Measurements from ENCODE around the gene CST7.

Gene CST7

DNA sequence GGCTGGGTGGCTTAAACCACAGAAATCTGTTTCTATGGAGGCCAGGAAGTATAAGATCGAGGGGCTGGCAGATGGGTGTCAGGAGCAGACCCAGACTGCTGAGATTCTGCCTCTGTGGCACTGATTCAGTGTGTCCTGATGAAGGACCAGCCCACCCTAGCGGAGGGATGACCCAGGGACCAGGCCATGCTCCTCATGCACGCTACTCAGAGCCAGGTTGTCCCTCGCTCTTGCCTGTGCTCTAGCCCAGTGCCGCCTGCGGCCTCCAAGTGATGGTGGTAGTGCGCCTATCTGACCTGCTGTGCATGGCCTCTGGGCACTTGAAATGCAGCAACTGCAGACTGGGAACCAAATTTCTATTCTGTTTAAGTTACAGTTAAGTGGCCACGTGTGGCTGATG is 56.6 kb downstream of the CST7 start:
- DNase-seq = peak; percentile 30

DNA sequence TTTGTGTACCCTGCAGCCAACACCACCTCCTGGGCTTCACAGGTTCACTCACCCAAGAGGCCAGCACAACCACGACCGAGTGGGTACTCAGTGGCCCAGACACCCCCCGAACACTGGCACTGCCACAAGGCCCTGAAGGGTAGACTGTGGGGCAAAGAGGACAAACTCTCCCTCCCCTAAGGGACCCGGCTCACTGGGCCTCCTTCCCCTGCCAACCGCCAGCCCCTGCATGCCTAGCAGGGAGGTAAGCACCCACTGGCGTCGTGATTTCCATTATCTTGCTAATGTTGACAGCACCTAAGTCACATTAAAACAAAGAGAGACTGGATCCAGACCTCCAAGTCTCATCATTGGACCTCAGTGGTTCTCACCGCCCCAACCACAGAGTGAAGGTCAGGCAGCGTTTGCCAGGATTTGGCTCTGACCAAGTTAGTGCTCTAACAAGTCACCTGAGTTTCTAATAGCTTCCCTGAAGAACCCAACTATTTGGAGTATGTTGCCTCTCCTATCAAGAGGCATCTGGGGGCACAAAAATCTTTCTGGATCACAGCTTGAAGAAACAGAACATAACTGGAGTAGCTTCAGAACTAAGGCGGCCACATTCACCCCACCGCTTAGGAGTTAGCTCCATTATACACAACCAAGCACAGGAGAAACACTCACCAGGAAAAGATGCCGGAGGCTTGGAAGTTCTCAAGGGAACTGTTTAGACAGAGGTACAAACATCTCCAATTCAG is 57.5 kb downstream of the CST7 start:
- DNase-seq = peak; percentile 19

DNA sequence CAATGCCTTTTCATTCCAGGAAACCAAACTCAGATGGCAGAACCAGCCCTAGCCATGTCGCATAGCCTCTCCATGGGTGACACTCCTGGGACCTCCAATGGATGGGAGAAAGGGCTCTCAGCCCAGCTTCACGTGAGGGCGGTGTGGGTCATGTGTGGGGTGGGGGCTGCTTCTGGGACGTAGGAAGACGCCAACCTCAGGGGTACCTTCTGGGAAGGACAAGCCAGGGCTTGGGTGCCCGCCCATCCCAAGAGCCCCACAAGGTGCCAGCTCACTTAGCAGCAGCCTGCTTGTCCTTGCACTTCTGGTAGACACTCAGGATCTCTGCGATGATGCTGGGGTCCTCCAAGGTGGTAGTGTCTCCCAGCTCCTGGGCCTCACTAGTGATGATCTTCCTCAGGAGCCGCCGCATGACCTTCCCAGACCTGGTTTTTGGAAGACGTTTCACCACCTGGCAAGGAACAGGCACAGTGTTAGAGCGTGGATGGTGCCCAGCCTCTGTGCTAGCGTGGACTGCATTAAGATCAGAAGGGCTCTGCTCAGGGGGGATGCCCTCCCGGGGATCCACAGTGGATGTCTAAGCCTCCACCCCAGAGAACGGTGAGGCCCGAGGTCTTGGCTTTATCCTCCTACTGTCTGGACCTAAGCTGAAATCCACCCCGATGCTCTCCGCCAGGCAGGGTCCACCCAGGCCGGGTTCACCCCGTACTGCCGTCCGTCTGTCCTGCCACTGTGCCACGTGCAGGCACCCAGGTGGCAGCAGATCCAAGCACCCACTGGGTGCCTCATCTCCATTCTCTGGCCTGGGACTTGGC is 58.6 kb downstream of the CST7 start:
- peak; percentile 50 for DNase-seq

DNA sequence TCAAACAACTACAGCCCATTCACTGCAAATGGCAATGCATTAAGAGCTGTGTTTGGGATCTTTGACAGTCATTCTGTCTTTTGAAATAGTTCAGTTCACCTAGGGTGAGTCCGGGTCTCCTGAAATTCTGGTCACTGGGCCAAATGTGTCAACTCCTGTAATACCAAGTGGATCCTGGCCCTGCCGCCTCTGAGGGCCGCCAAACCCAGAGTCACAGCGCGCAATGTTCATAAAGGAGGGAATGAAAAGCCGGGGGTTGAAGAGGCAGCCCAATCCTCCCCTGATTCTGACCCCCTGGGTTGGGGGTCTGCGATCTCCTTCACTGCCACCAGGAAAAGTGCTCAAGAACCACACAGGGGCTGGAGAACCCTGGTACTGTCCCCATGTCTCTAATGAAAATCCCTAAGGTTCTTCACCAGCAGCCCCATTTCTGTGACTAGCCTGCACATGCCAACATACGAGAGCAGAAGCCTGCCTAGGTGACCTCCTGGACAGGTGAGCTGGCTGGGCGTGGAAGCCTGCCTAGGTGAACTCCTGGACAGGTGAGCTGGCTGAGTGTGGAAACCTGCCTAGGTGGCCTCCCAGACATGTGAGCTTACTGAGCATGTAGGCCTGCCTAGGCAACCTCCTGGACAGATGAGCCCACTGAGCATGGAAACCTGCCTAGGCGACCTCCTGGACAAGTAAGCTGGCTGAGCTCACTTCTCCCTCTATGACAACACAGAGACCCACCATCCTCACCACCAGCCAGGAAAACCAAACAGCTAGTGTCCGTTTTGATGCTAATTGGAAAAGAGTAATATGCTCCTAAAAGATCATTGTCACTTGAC is 59.5 kb downstream of the CST7 start:
- DNase-seq = peak; percentile 38

All from activated CD8-positive, alpha-beta memory T cell treated with anti-CD3 and anti-CD28 coated beads for 24 hours (primary cell).